Gastrocnemius medialis (tissue), 4 donors: ENCODE measurements around the gene ALCAM.

Experiments used
- CTCF ChIP-seq, 5 experiments: fragments of 450-650 bp in 3 of 5; fragments of 200-600 bp in 2 of 5; sonication (generic) in 2 of 5; IDR thresholded peaks in 4 of 5; conservative IDR thresholded peaks in 1 of 5; 1 replicate in 4 of 5; 2 replicates in 1 of 5; pipeline ENCODE4 v1.5.1; 2016 to 2019; ENCODE audit warnings: antibody characterized with exemption in 5 of 5, mild to moderate bottlenecking in 3 of 5, moderate library complexity in 3 of 5
- POLR2A ChIP-seq, 2 donors: fragments of 450-650 bp; IDR thresholded peaks; one replicate each; pipeline ENCODE4 v1.6.1; 2017; ENCODE audit warnings: antibody characterized with exemption in 2 of 2, mild to moderate bottlenecking in 2 of 2, moderate library complexity in 2 of 2

DNA sequence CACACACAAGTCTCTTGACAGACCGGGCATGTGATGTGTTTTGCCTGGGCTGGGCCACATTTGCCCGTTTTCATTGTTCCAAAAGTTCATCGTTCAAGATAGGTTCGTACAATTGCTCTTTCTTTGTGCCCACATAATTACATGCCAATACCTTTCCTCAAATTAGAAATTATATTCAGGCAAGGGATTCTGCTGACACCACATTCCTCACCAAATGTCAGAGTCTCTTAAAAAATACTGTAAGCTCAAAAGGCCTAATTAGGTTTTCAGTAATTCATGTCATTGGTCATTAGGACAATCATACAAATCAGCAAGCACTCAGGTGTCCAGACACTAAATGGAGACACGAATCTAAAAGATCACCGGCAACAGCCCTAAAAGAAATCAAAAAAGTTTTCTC, 215.3 kb downstream of the ALCAM start:
- TF ChIP-seq CTCF (IDR thresholded peaks at IDR 0.05 in 4 of 5, conservative IDR thresholded peaks at IDR 0.05 in 1 of 5) (no peak), POLR2A (IDR thresholded peaks at IDR 0.05) (no peak)
